Mesenchymal stem cell (in vitro differentiated cells and primary cell): ENCODE data around the gene CSN1S1. TPM values are rescaled to one million over a fixed set of nuclear protein-coding genes. Genes with fewer than 3 reads are reported as not detected.

Experiments
- DNase-seq: peaks from one replicate; pipeline ENCODE4 v3.0.0-alpha.2; 2013
- H2AFZ ChIP-seq: one replicate; pipeline ENCODE4 v1.6.1; 2013; ENCODE audit warnings: low read depth, mild to moderate bottlenecking, control low read depth, inconsistent platforms, low read length, moderate library complexity
- H2AK5ac ChIP-seq: 2 replicates; pipeline ENCODE4 v1.6.1; 2013; ENCODE audit warnings: low read length, moderate library complexity, mild to moderate bottlenecking, inconsistent platforms; ENCODE audit not compliant: severe bottlenecking
- H2BK120ac ChIP-seq: one replicate; pipeline ENCODE4 v1.6.1; 2013; ENCODE audit warnings: low read depth, mild to moderate bottlenecking, inconsistent platforms, low read length, moderate library complexity
- H2BK12ac ChIP-seq, 2 experiments: one replicate each; pipeline ENCODE4 v1.6.1; 2013; ENCODE audit warnings: inconsistent platforms in 2 of 2, low read length in 2 of 2, mild to moderate bottlenecking in 2 of 2, moderate library complexity in 2 of 2, control low read depth in 1 of 2
- H2BK15ac ChIP-seq: one replicate; pipeline ENCODE4 v1.6.1; 2013; ENCODE audit warnings: mild to moderate bottlenecking, low read depth, inconsistent platforms; ENCODE audit not compliant: poor library complexity, severe bottlenecking
- H2BK5ac ChIP-seq: 2 replicates; pipeline ENCODE4 v1.6.1; 2013; ENCODE audit warnings: low read depth, mild to moderate bottlenecking, low read length, control low read depth, inconsistent platforms; ENCODE audit not compliant: poor library complexity, severe bottlenecking
- H3K14ac ChIP-seq, 2 experiments: one replicate each; pipeline ENCODE4 v1.6.1; 2013; ENCODE audit warnings: inconsistent platforms in 2 of 2, low read length in 2 of 2, control low read depth in 1 of 2, mild to moderate bottlenecking in 1 of 2, moderate library complexity in 1 of 2
- H3K18ac ChIP-seq, 2 experiments: one replicate each; pipeline ENCODE4 v1.6.1; 2013; ENCODE audit warnings: inconsistent platforms in 2 of 2, low read length in 2 of 2, control low read depth in 1 of 2, low read depth in 1 of 2, mild to moderate bottlenecking in 1 of 2
- H3K23ac ChIP-seq, 2 experiments: one replicate each; pipeline ENCODE4 v1.6.1; 2013; ENCODE audit warnings: inconsistent platforms in 2 of 2, low read length in 2 of 2, mild to moderate bottlenecking in 2 of 2, moderate library complexity in 2 of 2, control low read depth in 1 of 2
- H3K27ac ChIP-seq: 2 replicates; pipeline ENCODE4 v1.5.1; 2013; ENCODE audit warnings: mild to moderate bottlenecking, moderate library complexity, low read length, control low read depth, inconsistent platforms; ENCODE audit not compliant: poor library complexity, severe bottlenecking
- H3K27me3 ChIP-seq, 2 experiments: 2 replicates each; pipeline versions ENCODE4 v1.6.1 to v1.7.0; 2013; ENCODE audit warnings: low read length in 2 of 2, mild to moderate bottlenecking in 2 of 2, moderate library complexity in 2 of 2, control low read depth in 1 of 2, inconsistent platforms in 1 of 2; ENCODE audit not compliant: control insufficient read depth in 1 of 2, insufficient read depth in 1 of 2
- H3K36me3 ChIP-seq, 2 experiments: 2 replicates each; pipeline versions ENCODE4 v1.6.1 to v1.7.0; 2013; ENCODE audit warnings: low read length in 2 of 2, control low read depth in 1 of 2, inconsistent platforms in 1 of 2, low read depth in 1 of 2, mild to moderate bottlenecking in 1 of 2; ENCODE audit not compliant: insufficient read depth in 2 of 2, control insufficient read depth in 1 of 2
- H3K4ac ChIP-seq, 2 experiments: one replicate each; pipeline ENCODE4 v1.6.1; 2013; ENCODE audit warnings: inconsistent platforms in 2 of 2, low read length in 2 of 2, mild to moderate bottlenecking in 2 of 2, moderate library complexity in 2 of 2, control low read depth in 1 of 2, low read depth in 1 of 2
- H3K4me1 ChIP-seq: 2 replicates; pipeline ENCODE4 v1.6.1; 2013; ENCODE audit warnings: low read depth, low read length, control low read depth; ENCODE audit not compliant: control insufficient read depth, insufficient read depth
- H3K4me2 ChIP-seq: 2 replicates; pipeline ENCODE4 v1.6.1; 2013; ENCODE audit warnings: low read length, mild to moderate bottlenecking, inconsistent platforms; ENCODE audit not compliant: poor library complexity, severe bottlenecking
- H3K4me3 ChIP-seq, 2 experiments: 2 replicates each; pipeline versions ENCODE4 v1.5.1 to v1.7.0; 2013; ENCODE audit warnings: low read length in 2 of 2, mild to moderate bottlenecking in 2 of 2, control low read depth in 1 of 2, low read depth in 1 of 2; ENCODE audit not compliant: insufficient read depth in 1 of 2
- H3K79me1 ChIP-seq: replicated peaks from 2 replicates; pipeline ENCODE4 v1.6.1; 2013; ENCODE audit warnings: mild to moderate bottlenecking, control low read depth, low read length, inconsistent platforms; ENCODE audit not compliant: poor library complexity, severe bottlenecking
- H3K9ac ChIP-seq: 2 replicates; pipeline ENCODE4 v1.7.0; 2013; ENCODE audit warnings: mild to moderate bottlenecking, low read length, moderate library complexity
- H3K9me3 ChIP-seq: 2 replicates; pipeline ENCODE4 v1.7.0; 2013; ENCODE audit warnings: mild to moderate bottlenecking, low read length; ENCODE audit not compliant: control insufficient read depth
- H4K8ac ChIP-seq: one replicate; pipeline ENCODE4 v1.6.1; 2013; ENCODE audit warnings: inconsistent platforms, mild to moderate bottlenecking, low read length, moderate library complexity
- H4K91ac ChIP-seq: one replicate; pipeline ENCODE4 v1.6.1; 2013; ENCODE audit warnings: mild to moderate bottlenecking, low read length, inconsistent platforms
- WGBS: methylation state at CpG from one replicate; pipeline ENCODE4 v1.1.7; 2013; ENCODE audit warnings: mixed read lengths; 5-methylcytosine and 5-hydroxymethylcytosine counted together
- polyA plus RNA-seq, 2 experiments: library from polyadenylated mRNA; stranded (reverse); fragments of 200-250 nt; gene quantifications; one replicate each; pipeline ENCODE4 v1.2.3, GENCODE V29; 2013

Gene CSN1S1, protein sequence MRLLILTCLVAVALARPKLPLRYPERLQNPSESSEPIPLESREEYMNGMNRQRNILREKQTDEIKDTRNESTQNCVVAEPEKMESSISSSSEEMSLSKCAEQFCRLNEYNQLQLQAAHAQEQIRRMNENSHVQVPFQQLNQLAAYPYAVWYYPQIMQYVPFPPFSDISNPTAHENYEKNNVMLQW
- polyA plus RNA-seq (2013, experiment 1 of 2) = not detected
- polyA plus RNA-seq (2013, experiment 2 of 2) = not detected

DNA sequence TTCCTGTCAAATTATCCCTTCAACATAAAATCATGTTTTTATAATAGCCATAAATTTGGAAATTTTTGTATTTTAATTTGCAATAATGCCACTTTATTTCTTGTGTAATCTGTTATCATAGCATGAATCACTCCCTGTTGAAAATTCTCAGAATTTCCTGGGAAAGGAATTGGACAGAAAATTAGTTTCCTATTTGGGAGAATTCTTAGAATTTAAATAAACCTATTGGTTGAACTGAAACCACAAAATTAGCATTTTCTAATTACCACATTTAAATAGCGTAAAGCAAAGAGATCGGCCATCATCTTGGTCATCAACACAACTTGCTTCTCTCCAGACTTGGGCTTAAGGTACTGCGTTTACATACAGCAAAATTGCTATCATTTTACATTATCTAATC is at the start of gene CSN1S1:
TSS of gene CSN1S1 (plus strand) at position 301 of the 400 bp plus-strand sequence. CDS start 1,488 bp downstream, outside the sequence.
- WGBS = over 99% methylated on average over 3 of the region's 3 CpGs
- H2BK5ac ChIP-seq = no peak within 1 kb of the TSS
- no peak within 1 kb of the TSS for H3K4ac ChIP-seq
- H3K27ac ChIP-seq = no peak within 1 kb of the TSS
- no peak within 1 kb of the TSS for H3K14ac ChIP-seq
- H2AK5ac ChIP-seq = no peak within 1 kb of the TSS
- no peak within 1 kb of the TSS for H3K18ac ChIP-seq
- H3K9ac ChIP-seq = no peak within 1 kb of the TSS
- H2AFZ ChIP-seq = no peak within 1 kb of the TSS
- no peaks in the 10 kb centered on the region for H3K36me3 ChIP-seq
- H3K4me2 ChIP-seq = no peak within 1 kb of the TSS
- no peaks in the 10 kb centered on the region for H3K27me3 ChIP-seq
- no peaks in the 10 kb centered on the region for H3K9me3 ChIP-seq
- no peaks in the 10 kb centered on the region for H3K79me1 ChIP-seq
- H3K4me1 ChIP-seq = no peaks in the 10 kb centered on the region
- no peak within 1 kb of the TSS for H3K4me3 ChIP-seq
- no peak within 1 kb of the TSS for H4K8ac ChIP-seq
- no peak within 1 kb of the TSS for H2BK12ac ChIP-seq
- no peak within 1 kb of the TSS for H2BK120ac ChIP-seq
- DNase-seq = no peak
- no peak within 1 kb of the TSS for H4K91ac ChIP-seq
- H3K23ac ChIP-seq = no peak within 1 kb of the TSS
- no peak within 1 kb of the TSS for H2BK15ac ChIP-seq

GRCh38 chr4:69881173-69881773 is 49.6 kb upstream of the CSN1S1 start:
- H2BK15ac ChIP-seq = no peak overlapping the region
- H4K8ac ChIP-seq = no peak overlapping the region
- H2BK120ac ChIP-seq = no peak overlapping the region
- no peak overlapping the region for H2AK5ac ChIP-seq
- H2BK12ac ChIP-seq = no peak overlapping the region
- no peak overlapping the region for H3K14ac ChIP-seq
- H3K4me2 ChIP-seq = no peak overlapping the region
- no peak overlapping the region for H3K18ac ChIP-seq
- no peaks in the 10 kb centered on the region for H3K9me3 ChIP-seq
- no peak overlapping the region for H3K4ac ChIP-seq
- DNase-seq = peak; percentile 44
- no peaks in the 10 kb centered on the region for H3K36me3 ChIP-seq
- no peak overlapping the region for H3K4me3 ChIP-seq
- H2AFZ ChIP-seq = no peak overlapping the region
- H3K27me3 ChIP-seq = no peaks in the 10 kb centered on the region
- no peak overlapping the region for H3K9ac ChIP-seq
- H4K91ac ChIP-seq = no peak overlapping the region
- H3K23ac ChIP-seq = no peak overlapping the region
- H3K27ac ChIP-seq = no peak overlapping the region
- H3K79me1 ChIP-seq = no peaks in the 10 kb centered on the region
- peaks cover 1% of the 10 kb centered on the region for H3K4me1 ChIP-seq
- H2BK5ac ChIP-seq = no peak overlapping the region

- no peak overlapping the region for H2AFZ ChIP-seq
- no peak overlapping the region for H4K8ac ChIP-seq
- no peak overlapping the region for H3K27ac ChIP-seq
- H2BK120ac ChIP-seq = no peak overlapping the region
- no peak overlapping the region for H2AK5ac ChIP-seq
- no peak overlapping the region for H3K14ac ChIP-seq
- no peak overlapping the region for H2BK12ac ChIP-seq
- no peaks in the 10 kb centered on the region for H3K79me1 ChIP-seq
- no peaks in the 10 kb centered on the region for H3K36me3 ChIP-seq
- no peak overlapping the region for H2BK15ac ChIP-seq
- no peaks in the 10 kb centered on the region for H3K27me3 ChIP-seq
- H3K23ac ChIP-seq = no peak overlapping the region
- no peak overlapping the region for H3K4ac ChIP-seq
- H3K4me1 ChIP-seq = no peaks in the 10 kb centered on the region
- H3K4me2 ChIP-seq = no peak overlapping the region
- H2BK5ac ChIP-seq = no peak overlapping the region
- no peak overlapping the region for H4K91ac ChIP-seq
- H3K18ac ChIP-seq = no peak overlapping the region
- H3K9me3 ChIP-seq = no peaks in the 10 kb centered on the region
- H3K9ac ChIP-seq = no peak overlapping the region
- no peak for DNase-seq
- no peak overlapping the region for H3K4me3 ChIP-seq
Measured at GRCh38 chr4:69882150-69882549, 48.7 kb upstream of the CSN1S1 start.

GRCh38 chr4:69888336-69888735 is 42.5 kb upstream of the CSN1S1 start:
- peak; percentile 17 for DNase-seq
- no peak overlapping the region for H3K14ac ChIP-seq
- no peak overlapping the region for H3K4ac ChIP-seq
- no peak overlapping the region for H3K23ac ChIP-seq
- H2BK120ac ChIP-seq = no peak overlapping the region
- no peaks in the 10 kb centered on the region for H3K9me3 ChIP-seq
- no peak overlapping the region for H2BK15ac ChIP-seq
- no peak overlapping the region for H3K27ac ChIP-seq
- H3K9ac ChIP-seq = no peak overlapping the region
- H4K8ac ChIP-seq = no peak overlapping the region
- no peak overlapping the region for H3K4me3 ChIP-seq
- no peak overlapping the region for H2BK5ac ChIP-seq
- no peak overlapping the region for H4K91ac ChIP-seq
- no peaks in the 10 kb centered on the region for H3K4me1 ChIP-seq
- no peak overlapping the region for H3K18ac ChIP-seq
- no peaks in the 10 kb centered on the region for H3K79me1 ChIP-seq
- H3K27me3 ChIP-seq = peaks cover 0 to under 1% of the 10 kb centered on the region in 2 experiments
- no peak overlapping the region for H2AFZ ChIP-seq
- H2BK12ac ChIP-seq = no peak overlapping the region
- H3K36me3 ChIP-seq = no peaks in the 10 kb centered on the region
- H2AK5ac ChIP-seq = no peak overlapping the region
- H3K4me2 ChIP-seq = no peak overlapping the region
